ENCODE data around the gene HIC2.
"Not testable (repeated sequence)": the region's sequence is repeated elsewhere in the genome, so short reads cannot be mapped to it uniquely, and the experiment has no call there.

DNA sequence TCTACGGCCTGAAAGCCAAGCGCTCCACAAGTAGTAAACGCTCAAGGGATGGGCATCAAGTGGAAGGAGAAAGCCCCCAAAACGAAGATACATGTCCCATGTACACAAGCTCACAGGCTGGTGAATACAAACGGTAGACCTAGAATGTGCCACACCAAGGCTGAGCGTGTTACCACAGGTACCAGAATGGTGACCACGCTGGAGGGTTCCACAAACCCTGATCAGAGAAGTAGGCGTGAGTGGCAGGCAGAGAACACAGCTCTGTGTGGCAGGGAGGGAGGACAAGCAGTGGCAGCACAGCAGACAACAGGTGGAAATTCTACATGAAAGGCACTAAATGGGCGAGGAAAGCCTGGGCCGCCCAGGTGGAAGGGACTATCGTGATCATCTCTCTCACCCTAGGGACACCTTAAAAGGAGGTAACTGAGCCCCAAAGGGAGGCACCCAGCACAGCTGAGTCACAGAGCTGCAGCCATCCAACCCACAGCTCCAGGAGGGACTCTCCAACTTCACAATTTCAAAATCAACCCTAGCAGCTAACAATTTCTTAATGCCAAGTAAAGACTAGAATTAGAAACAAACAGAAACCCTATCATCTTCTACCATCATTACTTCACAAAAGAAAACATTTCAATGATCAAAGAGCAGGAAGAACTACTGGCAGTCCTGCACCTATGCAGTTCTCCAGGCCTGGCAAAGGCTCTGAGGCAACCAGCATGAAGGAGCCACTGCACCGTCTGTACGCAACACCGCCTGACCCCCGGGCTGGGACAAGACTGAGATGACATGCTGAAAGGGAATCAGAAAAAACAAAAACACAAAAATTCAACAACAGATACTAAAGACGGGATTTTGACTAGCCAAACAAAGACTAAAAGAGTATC lies 82.7 kb downstream of the HIC2 start:
- not testable (repeated sequence) for TF ChIP-seq EZH2 (IDR thresholded peaks at IDR 0.05; ENCODE audit: low read length, unreplicated experiment)
- TF ChIP-seq, protein P1, sequence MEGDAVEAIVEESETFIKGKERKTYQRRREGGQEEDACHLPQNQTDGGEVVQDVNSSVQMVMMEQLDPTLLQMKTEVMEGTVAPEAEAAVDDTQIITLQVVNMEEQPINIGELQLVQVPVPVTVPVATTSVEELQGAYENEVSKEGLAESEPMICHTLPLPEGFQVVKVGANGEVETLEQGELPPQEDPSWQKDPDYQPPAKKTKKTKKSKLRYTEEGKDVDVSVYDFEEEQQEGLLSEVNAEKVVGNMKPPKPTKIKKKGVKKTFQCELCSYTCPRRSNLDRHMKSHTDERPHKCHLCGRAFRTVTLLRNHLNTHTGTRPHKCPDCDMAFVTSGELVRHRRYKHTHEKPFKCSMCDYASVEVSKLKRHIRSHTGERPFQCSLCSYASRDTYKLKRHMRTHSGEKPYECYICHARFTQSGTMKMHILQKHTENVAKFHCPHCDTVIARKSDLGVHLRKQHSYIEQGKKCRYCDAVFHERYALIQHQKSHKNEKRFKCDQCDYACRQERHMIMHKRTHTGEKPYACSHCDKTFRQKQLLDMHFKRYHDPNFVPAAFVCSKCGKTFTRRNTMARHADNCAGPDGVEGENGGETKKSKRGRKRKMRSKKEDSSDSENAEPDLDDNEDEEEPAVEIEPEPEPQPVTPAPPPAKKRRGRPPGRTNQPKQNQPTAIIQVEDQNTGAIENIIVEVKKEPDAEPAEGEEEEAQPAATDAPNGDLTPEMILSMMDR (conservative IDR thresholded peaks at IDR 0.05; ENCODE audit: low read depth, low read length) = not testable (repeated sequence)
